HG03520 (cell line): ENCODE results near the gene MAP1LC3A.

Experiments
- ATAC-seq: cut with Tn5 transposase; IDR thresholded peaks from one replicate; pipeline ENCODE4 v1.9.1; 2021; ENCODE audit warnings: mild to moderate bottlenecking, moderate library complexity; ENCODE audit not compliant: unreplicated experiment

Gene MAP1LC3A

GRCh38 chr20:34547844-34548613 lies 10.5 kb upstream of the MAP1LC3A start:
- ATAC-seq, result no peak

GRCh38 chr20:34549291-34549928 lies 9.1 kb upstream of the MAP1LC3A start:
- no peak for ATAC-seq

GRCh38 chr20:34549929-34550305 lies 8.6 kb upstream of the MAP1LC3A start:
- no peak for ATAC-seq

- ATAC-seq, result no peak
Observed at GRCh38 chr20:34552569-34552968, 5.9 kb upstream of the MAP1LC3A start.

- no peak for ATAC-seq
Observed at GRCh38 chr20:34553366-34553867, 5.1 kb upstream of the MAP1LC3A start.

- ATAC-seq, result no peak
Observed at GRCh38 chr20:34557936-34558319, 590 bp upstream of the MAP1LC3A start.

- no peak for ATAC-seq
Observed at GRCh38 chr20:34559311-34560140, 1.0 kb downstream of the MAP1LC3A start.

- no peak for ATAC-seq
Observed at GRCh38 chr20:34560141-34560523, 1.6 kb downstream of the MAP1LC3A start.

GRCh38 chr20:34560614-34561013 lies 2.1 kb downstream of the MAP1LC3A start:
- ATAC-seq, result no peak

- no peak for ATAC-seq
Observed at GRCh38 chr20:34561661-34562060, 3.1 kb downstream of the MAP1LC3A start.

GRCh38 chr20:34562641-34563040 lies 4.1 kb downstream of the MAP1LC3A start:
- ATAC-seq, result no peak

- ATAC-seq, result no peak
Observed at GRCh38 chr20:34564833-34565232, 6.3 kb downstream of the MAP1LC3A start.

- ATAC-seq, result no peak
Observed at GRCh38 chr20:34566978-34567891, 8.7 kb downstream of the MAP1LC3A start.

GRCh38 chr20:34567892-34568865 lies 9.7 kb downstream of the MAP1LC3A start:
- no peak for ATAC-seq

- no peak for ATAC-seq
Observed at GRCh38 chr20:34569598-34569997, 11.1 kb downstream of the MAP1LC3A start.

GRCh38 chr20:34570859-34571306 lies 12.4 kb downstream of the MAP1LC3A start:
- ATAC-seq, result no peak

- ATAC-seq, result no peak
Observed at GRCh38 chr20:34571753-34572152, 13.2 kb downstream of the MAP1LC3A start.

- ATAC-seq, result no peak
Observed at GRCh38 chr20:34573541-34574300, 15.2 kb downstream of the MAP1LC3A start.
